NT2/D1 (cell line): ENCODE data around the gene PCOLCE2.

ENCODE experiments used
- SUZ12 ChIP-seq: IDR thresholded peaks from 2 replicates; pipeline ENCODE4 v1.6.1; 2011; ENCODE audit not compliant: insufficient read length, insufficient read depth; ENCODE audit errors: extremely low read depth
- YY1 ChIP-seq: IDR thresholded peaks from 2 replicates; pipeline ENCODE4 v1.6.1; 2011; ENCODE audit not compliant: insufficient read length, insufficient read depth
- ZNF274 ChIP-seq: IDR thresholded peaks from 2 replicates; pipeline ENCODE4 v1.6.1; 2011; ENCODE audit warnings: mild to moderate bottlenecking, low read depth, low read length

- TF ChIP-seq ZNF274 = no peak
- no peak for TF ChIP-seq YY1
- no peak for TF ChIP-seq SUZ12
Measured at GRCh38 chr3:142915636-142916035, 26.8 kb upstream of the PCOLCE2 start.
